DMS53 (cell line): ENCODE results near the gene ASB1.

ENCODE experiments used
- DNase-seq: peaks from one replicate; lab custom pipeline; 2025; lab: John Stamatoyannopoulos, UW

ASB1 gene

DNA sequence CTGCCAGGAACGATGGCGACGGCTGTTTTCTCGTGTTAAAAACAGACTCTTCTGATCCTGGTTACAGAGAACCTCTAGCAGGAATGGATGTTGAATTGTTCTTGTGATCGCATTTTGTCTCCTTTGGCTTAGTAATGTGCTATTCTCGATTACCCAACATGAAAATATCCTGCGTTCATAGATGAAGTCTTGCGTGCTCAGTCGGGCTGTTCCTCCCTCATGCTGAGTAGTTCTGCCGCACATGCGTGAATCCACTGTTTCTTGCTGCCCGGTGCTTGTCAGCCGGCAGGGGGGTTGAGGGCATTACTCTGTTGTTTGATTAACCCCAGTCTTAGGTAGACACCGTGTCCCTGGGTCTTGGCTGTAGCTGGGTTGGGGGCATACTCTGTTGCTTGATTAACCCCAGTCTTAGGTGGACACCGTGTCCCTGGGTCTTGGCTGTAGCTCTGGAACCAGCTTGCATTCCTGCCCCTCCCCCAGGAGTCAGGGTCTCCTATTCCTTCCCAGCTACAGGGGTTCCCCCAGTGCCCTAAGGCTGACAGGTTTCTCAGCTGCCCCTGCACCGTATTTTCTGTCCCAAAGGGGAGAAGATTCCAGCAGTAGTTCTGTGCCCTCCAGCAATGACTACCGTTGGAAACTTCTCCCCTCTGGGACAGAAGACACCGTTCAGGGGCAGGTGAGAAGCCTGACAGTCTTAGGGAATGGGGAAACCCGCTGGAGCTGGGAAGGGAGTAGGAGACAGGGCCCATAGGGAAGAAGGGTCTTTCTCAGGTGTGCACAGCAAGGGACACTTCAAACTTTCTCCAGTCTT is 22.1 kb upstream of the ASB1 start:
- peak; percentile 95 for DNase-seq

DNA sequence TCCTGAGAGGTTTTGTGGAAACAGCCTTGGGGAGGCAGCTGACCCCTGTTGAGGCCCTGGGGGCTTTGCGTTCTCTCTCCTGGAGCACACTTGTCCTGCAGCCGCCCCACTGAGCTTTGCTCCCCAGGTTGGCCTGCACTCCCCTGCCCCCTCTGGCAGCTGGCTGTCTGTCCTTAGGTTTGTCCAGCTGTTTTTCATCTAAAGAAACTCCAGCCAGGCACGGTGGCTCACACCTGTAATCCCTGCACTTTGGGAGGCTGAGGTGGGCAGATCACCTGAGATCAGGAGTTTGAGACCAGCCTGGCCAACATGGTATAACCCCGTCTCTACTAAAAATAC is 21.5 kb upstream of the ASB1 start:
- peak; percentile 42 for DNase-seq

DNA sequence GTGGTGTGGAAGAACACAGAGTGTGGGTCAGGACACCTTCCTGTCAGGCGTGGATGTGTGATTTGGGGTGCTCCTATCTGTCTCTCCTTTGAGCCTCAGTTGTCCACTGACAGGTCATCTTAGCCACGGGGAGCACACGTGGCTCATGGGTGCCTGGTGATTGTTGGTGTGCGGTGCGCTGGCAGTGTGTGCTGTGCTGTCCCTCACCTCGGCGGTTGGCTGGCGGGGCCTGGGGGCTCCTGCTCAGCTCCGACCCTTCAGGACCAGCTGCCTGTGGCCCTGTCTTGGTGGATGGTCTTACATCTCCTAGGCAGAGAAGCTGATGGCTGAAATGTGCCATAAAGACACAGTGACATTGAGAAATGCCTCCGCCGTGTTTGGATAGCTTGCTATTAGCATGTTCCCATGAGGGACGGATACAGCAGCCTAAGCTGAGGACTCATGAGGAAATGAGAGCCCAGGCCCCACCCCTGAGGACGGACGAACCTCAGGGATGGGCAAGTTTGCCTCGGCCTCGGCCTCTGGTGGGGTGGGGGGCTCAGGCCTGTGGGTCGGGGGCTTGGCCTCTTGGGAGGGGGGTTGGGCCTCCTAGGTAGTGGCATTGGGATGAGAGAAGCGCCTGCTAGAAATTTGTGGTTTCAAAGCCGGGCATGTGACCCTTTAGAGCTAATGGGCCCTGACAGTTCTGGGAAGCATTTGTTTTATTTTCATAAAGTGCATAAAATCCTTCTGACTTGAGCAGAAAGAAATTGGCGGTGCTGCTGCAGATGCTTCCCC is 20.3 kb upstream of the ASB1 start:
- DNase-seq, result no peak

- no peak for DNase-seq
These were observed 19.8 kb upstream of the ASB1 start for GRCh38 chr2:238406998-238407285.

DNA sequence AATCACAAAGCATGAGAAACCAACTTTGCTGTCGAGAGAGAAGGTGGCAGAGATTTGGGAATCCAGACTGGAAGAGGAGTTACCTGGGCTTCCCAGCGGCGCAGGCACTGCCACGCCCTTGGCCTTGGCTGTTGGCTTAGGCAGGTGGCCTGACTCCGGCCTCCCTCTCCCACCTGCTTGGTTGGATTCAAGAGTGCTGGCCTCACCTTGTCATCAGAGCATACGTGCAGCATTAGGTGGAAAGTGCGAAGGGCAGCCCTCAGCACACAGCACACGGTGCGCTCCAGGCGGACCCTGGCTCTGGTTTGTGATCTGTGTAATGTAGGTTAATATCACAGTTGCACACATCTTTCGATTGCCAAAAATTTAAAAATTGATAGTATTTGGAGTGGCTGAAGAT is 19.2 kb upstream of the ASB1 start:
- no peak for DNase-seq

- DNase-seq, result no peak
These were observed 17.9 kb upstream of the ASB1 start for GRCh38 chr2:238408615-238409340.

GRCh38 chr2:238409341-238410199 is 17.2 kb upstream of the ASB1 start:
- DNase-seq, result no peak

DNA sequence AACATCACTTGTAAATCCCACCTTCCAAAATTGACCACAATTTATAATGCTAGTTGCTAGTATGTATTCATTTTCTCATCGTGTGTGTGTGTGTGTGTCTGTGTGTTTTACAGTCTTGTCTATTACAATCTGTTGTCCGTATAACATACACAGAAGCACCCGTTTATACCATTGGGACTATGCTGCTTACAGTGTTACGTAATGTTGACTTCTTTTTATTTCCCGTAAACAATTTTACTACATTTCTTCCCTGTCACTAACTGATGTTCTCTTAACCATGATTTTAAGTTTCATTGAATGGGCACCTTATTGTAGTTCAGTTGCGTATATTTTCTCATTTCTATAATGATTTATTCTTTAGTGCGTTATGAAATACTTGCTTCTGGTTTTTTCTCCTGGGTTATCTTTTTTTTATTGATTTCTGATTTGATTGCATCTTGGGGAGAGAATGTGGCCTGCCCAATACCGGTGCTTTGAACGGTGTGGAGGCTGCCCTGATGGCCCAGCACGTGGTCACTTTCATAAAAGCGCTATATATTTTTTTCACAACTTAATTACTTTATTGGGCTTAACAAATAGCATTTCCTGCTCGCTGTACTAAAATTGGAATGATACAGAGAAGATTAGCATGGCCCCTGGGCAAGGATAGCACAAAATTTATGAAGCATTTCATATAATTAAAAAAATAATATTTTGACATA is 14.5 kb upstream of the ASB1 start:
- DNase-seq, result no peak

- no peak for DNase-seq
These were observed 13.4 kb upstream of the ASB1 start for GRCh38 chr2:238413368-238413767.

DNA sequence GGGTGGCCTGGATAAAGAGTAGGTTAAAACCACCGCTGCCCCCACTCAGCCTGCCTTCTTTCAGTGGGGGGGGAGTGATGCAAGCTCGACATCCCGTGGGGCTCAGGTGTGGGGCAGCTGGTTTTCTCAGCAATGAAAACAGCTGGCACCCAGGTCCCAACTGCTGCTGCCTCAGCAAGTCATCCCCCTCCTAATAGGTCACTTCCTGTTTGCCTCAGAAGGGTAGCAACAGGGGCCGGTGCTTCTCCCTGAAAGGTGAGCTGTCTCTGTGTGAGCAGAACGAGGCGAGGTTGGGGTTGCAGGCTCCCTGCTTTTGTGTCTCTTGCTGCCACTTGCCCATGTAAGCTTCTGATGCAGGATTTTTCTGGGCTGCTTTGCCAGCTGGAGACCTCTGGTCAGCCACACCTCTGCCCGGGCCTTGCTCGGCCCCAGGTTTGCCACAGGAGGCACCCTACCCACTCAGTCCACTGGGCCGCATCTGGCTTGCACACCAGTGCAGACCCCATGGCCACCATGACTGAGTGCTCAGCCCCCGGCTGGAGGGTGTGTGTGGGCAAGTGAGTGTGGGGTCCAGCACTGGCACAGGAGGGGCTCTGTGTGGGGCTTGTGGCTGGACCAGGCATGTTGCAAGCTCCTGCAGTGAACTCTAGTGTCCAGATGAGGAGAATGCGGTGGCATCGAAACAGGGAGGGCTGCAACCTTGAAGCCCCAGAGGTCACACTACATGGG is 11.5 kb upstream of the ASB1 start:
- DNase-seq, result no peak

DNA sequence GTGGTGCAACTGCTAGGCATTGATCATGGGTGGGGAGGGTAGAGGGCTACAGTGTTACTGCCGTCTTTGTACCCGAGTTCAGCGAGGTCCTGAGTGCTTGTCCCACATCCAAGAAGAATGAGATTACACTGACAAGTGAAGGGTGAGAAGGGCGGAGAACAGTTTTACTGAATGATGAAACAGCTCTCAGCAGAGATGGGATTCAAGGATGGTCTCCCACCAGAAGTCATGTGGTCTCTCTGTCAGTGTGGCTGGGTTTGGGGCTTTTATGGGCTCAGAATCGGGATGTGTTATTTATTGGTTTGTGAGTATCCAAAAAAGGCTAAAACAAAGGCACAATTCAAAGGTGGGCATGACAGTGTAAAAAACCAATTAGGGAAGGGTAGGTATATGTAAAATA is 10.8 kb upstream of the ASB1 start:
- DNase-seq, result no peak

GRCh38 chr2:238418196-238418998 is 8.3 kb upstream of the ASB1 start:
- DNase-seq, result peak; percentile 36

DNA sequence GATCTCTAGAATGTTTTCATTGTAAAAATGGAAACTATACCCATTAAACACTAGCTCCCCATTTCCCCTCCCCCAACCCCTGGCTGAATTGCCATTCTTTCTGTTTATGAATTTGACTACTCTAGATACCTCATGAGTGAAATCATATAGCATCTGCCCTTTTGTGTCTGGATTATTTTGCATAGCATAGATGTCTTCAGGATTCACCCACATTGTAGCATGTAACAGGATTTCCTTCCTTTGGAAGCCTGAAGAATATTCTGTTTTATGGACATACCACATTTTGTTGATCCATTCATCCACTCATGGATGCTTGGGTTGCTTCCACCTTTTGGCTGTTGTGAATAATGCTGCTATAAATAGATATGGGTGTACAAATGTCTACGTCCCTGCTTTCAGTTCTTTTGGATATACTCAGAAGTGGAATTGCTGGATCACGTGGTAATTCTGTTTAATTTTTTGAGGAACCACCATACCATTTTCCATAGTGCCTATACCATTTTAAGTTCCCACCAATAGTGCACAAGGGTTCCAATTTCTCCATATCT is 7.7 kb upstream of the ASB1 start:
- no peak for DNase-seq

GRCh38 chr2:238420442-238420841 is 6.3 kb upstream of the ASB1 start:
- DNase-seq, result no peak

DNA sequence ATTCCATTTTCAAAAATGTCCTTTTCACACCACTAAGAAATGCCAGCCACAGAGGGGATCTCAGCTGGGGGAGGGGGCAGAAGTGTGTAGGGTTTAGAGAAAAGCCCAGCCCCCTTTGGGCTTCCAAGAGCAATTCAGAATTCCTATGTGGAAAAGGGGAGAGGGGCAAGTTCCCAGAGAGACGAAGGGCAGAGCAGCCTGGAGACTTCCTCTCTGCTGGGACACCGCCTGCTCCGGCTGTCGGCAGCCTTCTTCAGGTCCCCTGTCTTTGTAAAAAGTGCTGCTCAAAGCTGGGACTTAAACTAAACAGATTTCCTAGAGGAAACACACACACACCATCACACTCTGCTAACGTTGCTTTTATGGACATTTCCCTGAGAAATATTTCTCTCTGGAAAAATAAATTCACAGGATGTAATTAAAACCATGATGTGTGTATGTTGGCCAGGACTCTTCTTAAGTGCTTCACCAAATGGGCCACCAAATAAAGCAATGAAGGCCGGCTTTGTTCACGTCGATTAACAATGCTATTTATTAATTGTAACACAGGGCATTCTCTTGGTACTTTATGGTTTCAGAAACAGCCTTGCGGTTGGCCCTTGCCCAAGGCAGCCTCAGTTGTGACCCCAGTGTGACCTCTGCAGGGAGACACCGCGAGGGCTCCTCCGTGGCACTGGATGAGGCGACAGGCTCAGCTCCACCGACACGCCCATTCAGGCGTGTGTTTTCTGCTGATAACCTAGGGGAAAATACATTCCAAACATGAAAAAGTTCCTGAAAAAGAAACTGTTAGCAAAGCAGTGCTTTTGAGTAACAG is 5.6 kb upstream of the ASB1 start:
- no peak for DNase-seq

GRCh38 chr2:238421695-238422035 is 5.1 kb upstream of the ASB1 start:
- DNase-seq, result no peak

DNA sequence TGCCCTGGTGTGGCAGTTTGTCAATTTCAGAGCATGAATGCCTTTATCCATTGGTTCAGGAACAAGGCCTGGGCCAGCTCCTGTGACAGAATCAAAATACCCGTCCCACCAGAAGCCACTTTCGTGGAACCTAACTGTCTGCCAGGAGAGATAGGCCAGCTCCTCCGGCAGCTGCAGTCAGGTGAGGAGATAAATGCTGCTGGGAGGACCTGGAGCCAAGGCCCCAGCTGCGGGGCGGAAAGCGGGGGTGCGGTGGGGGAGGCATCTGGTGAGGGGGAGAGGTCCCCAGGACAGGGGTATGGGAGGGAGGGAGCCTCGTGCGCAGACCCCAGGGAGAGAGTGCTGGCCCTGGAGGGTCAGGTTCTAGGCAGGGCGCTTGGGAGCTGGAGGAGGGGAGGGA is 4.4 kb upstream of the ASB1 start:
- DNase-seq, result no peak

DNA sequence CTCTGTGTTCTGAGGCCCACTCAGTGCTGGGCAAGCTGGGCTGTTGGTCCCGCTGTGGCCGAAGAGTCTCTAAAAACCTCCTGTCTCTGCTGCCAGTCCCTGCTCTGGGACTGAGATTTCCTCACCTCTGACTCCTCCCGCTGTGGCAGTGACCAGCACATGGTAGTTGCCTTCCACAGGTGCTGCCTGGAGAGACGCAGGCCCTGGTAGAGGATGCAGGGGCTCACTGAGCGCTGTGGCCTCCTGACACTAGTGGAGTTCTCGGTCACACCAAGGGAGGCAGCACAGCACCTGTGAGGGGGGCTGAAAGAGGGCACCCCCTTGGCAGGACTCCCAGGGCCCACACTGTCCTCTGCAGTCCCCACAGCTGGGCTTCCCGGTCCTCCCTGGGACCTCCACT is 3.8 kb upstream of the ASB1 start:
- DNase-seq, result no peak
